ENCODE results near the gene NRP1. TPM values are rescaled to one million over a fixed set of nuclear protein-coding genes. Genes with fewer than 3 reads are reported as not detected.

The NRP1 gene
- total RNA-seq, 4 donors from 2014 or later = 40.4 to 123 (median 58.3) TPM

GRCh38 chr10:33146189-33147012 lies 188.1 kb downstream of the NRP1 start:
- intact Hi-C loops (cut with DNase I) = no loop called here
- Histone ChIP-seq H3K9me3 (no peaks in the 10 kb centered on the region), H3K27ac (no peak overlapping the region), H3K4me3 (replicated peaks in 1 of 3) (no peak overlapping the region), H3K27me3 (no peaks in the 10 kb centered on the region), H3K4me1 (no peaks in the 10 kb centered on the region), H3K36me3 (no peaks in the 10 kb centered on the region)
- DNase-seq = no peak
- 93 to 94% methylated on average over 10 of the region's 10 CpGs for WGBS, 2 donors
- TF ChIP-seq CTCF (IDR thresholded peaks at IDR 0.05) (no peak), POLR2A (IDR thresholded peaks at IDR 0.05) (no peak)

GRCh38 chr10:33145451-33146188 lies 188.8 kb downstream of the NRP1 start:
- no peaks in the 10 kb centered on the region for H3K4me1 ChIP-seq
- WGBS, 2 donors = 94% methylated on average over 8 of the region's 8 CpGs
- no peaks in the 10 kb centered on the region for H3K9me3 ChIP-seq
- no peak overlapping the region for H3K27ac ChIP-seq
- intact Hi-C loops (cut with DNase I) = no loop called here
- no peaks in the 10 kb centered on the region for H3K36me3 ChIP-seq
- H3K4me3 ChIP-seq (replicated peaks in 1 of 3) = no peak overlapping the region
- H3K27me3 ChIP-seq = no peaks in the 10 kb centered on the region
- TF ChIP-seq POLR2A (IDR thresholded peaks at IDR 0.05) (no peak), CTCF (IDR thresholded peaks at IDR 0.05) (no peak)
- DNase-seq = no peak

GRCh38 chr10:33143160-33143728 lies 191.2 kb downstream of the NRP1 start:
- 82 to 83% methylated on average over 5 of the region's 5 CpGs for WGBS, 2 donors
- intact Hi-C loops (cut with DNase I) = no loop called here
- H3K27ac ChIP-seq = no peak overlapping the region
- no peaks in the 10 kb centered on the region for H3K27me3 ChIP-seq
- H3K4me1 ChIP-seq = no peaks in the 10 kb centered on the region
- H3K4me3 ChIP-seq (replicated peaks in 1 of 3) = no peak overlapping the region
- H3K36me3 ChIP-seq = no peaks in the 10 kb centered on the region
- TF ChIP-seq CTCF (IDR thresholded peaks at IDR 0.05) = no peak
- no peak for TF ChIP-seq POLR2A (IDR thresholded peaks at IDR 0.05)
- no peaks in the 10 kb centered on the region for H3K9me3 ChIP-seq
- DNase-seq = no peak

- Histone ChIP-seq H3K9me3 (no peaks in the 10 kb centered on the region), H3K27me3 (no peaks in the 10 kb centered on the region), H3K4me1 (no peaks in the 10 kb centered on the region), H3K4me3 (replicated peaks in 1 of 3) (no peak overlapping the region), H3K27ac (no peak overlapping the region), H3K36me3 (no peaks in the 10 kb centered on the region)
- TF ChIP-seq CTCF (IDR thresholded peaks at IDR 0.05) (no peak), POLR2A (IDR thresholded peaks at IDR 0.05) (no peak)
- intact Hi-C loops (cut with DNase I) = no loop called here
- DNase-seq = no peak
- WGBS, 2 donors = 65 to 74% methylated on average over 4 of the region's 4 CpGs
These were observed 192.2 kb downstream of the NRP1 start for GRCh38 chr10:33142295-33142694.

- TF ChIP-seq CTCF (IDR thresholded peaks at IDR 0.05) (no peak), POLR2A (IDR thresholded peaks at IDR 0.05) (no peak)
- WGBS, 2 donors = 96% methylated on average over 3 of the region's 3 CpGs
These were observed 193.2 kb downstream of the NRP1 start for GRCh38 chr10:33141251-33141650.

More at GRCh38 chr10:33141251-33141650, 193.2 kb downstream of the NRP1 start:
- no peaks in the 10 kb centered on the region for H3K9me3 ChIP-seq
- no peak for DNase-seq
- intact Hi-C loops (cut with DNase I) = no loop called here
- H3K4me3 ChIP-seq (replicated peaks in 1 of 3) = no peak overlapping the region
- H3K27me3 ChIP-seq = no peaks in the 10 kb centered on the region
- H3K36me3 ChIP-seq = no peaks in the 10 kb centered on the region
- no peak overlapping the region for H3K27ac ChIP-seq
- H3K4me1 ChIP-seq = no peaks in the 10 kb centered on the region
